Astrocyte (in vitro differentiated cells and primary cell): ENCODE data around the gene PCNX1.

ENCODE experiments used
- CTCF ChIP-seq: IDR thresholded peaks from 2 replicates; pipeline ENCODE4 v1.5.1; 2011; ENCODE audit warnings: low read depth, mild to moderate bottlenecking, inconsistent platforms, low read length, moderate library complexity; ENCODE audit not compliant: insufficient read depth
- EZH2 ChIP-seq: IDR thresholded peaks from 2 replicates; pipeline ENCODE4 v1.6.1; 2012; ENCODE audit warnings: mild to moderate bottlenecking, low read length, inconsistent platforms; ENCODE audit not compliant: insufficient read depth

GRCh38 chr14:70976591-70976990 is 69.3 kb downstream of the PCNX1 start:
- TF ChIP-seq CTCF (no peak), EZH2 (no peak)
